HG03280 (cell line): ENCODE measurements around the gene MARS1.
"Not testable (repeated sequence)": the region's sequence is repeated elsewhere in the genome, so short reads cannot be mapped to it uniquely, and the experiment has no call there.

Source experiments
- ATAC-seq: cut with Tn5 transposase; IDR thresholded peaks from one replicate; pipeline ENCODE4 v1.9.1; 2021; ENCODE audit warnings: mild to moderate bottlenecking, moderate library complexity; ENCODE audit not compliant: unreplicated experiment

Gene MARS1

GRCh38 chr12:57515408-57515933 lies 27.6 kb downstream of the MARS1 start:
- ATAC-seq = no peak

DNA sequence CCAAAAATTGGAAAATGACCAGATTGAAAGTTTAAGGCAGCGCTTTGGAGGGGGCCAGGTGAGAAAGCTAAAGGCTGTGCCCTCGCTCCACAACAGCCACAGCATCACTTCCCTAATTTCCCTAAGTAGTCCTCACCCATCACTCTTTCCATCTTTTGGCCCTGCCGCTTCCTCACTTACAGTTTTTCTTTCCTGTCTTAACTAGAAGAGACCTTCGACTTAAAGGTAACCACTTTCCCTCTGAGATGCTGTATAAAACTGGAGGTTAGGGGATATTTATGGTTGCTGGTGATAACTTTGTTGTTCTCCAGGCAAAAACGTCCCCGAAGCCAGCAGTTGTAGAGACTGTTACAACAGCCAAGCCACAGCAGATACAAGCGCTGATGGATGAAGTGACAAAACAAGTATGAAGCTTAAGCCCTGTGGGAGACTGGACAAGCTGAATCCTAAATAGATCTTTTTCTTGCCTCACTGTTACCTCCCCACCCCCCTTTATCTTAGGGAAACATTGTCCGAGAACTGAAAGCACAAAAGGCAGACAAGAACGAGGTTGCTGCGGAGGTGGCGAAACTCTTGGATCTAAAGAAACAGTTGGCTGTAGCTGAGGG lies 28.2 kb downstream of the MARS1 start:
- no peak for ATAC-seq

- ATAC-seq = no peak
Observed at GRCh38 chr12:57516617-57517153, 28.8 kb downstream of the MARS1 start.

GRCh38 chr12:57517187-57517586 lies 29.3 kb downstream of the MARS1 start:
- no peak for ATAC-seq

GRCh38 chr12:57517718-57518117 lies 29.9 kb downstream of the MARS1 start:
- not testable (repeated sequence) for ATAC-seq

- no peak for ATAC-seq
Observed at GRCh38 chr12:57518176-57518919, 30.5 kb downstream of the MARS1 start.

GRCh38 chr12:57518920-57519795 lies 31.3 kb downstream of the MARS1 start:
- no peak for ATAC-seq

DNA sequence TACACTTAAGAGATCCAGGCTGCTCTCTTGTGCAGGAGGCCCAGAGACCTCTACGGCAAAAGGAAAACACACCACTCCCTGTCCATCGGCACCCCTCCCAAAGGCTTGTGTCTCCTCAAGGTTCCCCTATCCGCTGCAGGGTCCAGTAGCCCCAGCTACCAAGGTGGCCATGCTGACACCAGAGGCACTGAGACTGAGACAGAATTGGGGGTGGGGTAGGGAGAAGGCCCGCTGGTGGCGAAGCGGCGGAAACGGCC lies 31.9 kb downstream of the MARS1 start:
- peak; percentile 2 for ATAC-seq

DNA sequence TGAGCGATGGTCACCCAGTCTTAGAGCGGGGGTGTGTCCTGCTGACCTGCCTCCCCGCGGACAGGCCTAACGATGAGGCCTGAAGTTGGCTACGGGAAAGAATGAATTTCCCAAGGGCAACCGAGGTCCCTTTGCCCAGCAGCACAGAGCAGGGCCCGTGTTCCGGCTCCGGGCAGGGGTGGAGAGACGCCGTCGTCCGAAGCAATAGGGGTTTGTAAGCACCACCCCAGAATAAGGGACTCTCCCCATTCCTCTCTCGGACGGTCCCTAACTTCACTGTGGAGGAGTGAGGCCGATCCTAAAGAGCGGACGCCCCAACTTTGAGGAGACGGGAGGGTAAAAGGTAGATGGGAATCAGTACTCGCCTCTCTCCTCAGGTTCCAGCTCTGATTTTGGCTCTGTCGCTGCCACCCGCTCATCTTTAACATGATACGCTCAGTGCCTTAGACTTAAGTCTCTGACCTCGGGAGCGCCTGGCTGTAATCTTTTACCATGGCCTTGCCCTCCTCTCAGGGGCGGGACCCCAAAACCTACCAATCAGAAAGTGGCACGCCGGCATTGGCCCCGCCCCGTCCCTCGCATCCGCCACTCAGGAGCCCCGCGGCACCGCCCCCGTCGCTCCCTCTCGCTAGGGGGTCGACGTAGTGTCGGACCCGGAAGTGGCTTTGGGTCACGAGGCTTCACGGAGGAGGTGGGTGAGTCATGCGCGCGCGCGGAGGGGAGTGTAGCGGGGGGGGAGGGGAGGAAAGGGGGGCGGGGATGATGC lies 32.4 kb downstream of the MARS1 start, which contains the start of gene DDIT3:
DDIT3 (minus strand) TSS at position 462 of the 766 bp plus-strand sequence. CDS start 3,108 bp downstream, outside the sequence.
- ATAC-seq = peak; percentile 63

DNA sequence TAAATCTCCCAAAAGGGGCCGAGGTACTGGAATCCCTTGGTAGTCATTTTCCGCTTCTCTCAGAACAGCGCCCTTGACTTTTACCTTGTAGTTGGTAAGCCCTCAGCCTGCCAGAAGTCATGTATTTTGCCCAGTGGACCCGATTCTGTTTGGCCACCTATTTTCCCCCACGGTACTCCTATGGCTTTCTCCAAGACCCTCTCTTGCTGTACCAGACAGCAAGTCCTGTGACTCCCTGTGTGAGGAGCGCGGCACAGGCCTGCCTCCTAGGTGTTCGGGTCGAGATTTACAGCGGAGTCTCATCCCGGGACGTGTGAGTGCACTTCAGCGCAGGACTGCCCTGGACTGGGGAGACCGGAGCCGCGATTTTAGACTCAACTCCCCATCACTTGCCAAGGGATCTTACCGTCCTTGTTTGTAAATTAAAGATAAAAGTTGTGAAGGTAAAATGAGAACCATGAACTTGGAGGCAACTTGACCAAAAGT lies 33.7 kb downstream of the MARS1 start:
- no peak for ATAC-seq

DNA sequence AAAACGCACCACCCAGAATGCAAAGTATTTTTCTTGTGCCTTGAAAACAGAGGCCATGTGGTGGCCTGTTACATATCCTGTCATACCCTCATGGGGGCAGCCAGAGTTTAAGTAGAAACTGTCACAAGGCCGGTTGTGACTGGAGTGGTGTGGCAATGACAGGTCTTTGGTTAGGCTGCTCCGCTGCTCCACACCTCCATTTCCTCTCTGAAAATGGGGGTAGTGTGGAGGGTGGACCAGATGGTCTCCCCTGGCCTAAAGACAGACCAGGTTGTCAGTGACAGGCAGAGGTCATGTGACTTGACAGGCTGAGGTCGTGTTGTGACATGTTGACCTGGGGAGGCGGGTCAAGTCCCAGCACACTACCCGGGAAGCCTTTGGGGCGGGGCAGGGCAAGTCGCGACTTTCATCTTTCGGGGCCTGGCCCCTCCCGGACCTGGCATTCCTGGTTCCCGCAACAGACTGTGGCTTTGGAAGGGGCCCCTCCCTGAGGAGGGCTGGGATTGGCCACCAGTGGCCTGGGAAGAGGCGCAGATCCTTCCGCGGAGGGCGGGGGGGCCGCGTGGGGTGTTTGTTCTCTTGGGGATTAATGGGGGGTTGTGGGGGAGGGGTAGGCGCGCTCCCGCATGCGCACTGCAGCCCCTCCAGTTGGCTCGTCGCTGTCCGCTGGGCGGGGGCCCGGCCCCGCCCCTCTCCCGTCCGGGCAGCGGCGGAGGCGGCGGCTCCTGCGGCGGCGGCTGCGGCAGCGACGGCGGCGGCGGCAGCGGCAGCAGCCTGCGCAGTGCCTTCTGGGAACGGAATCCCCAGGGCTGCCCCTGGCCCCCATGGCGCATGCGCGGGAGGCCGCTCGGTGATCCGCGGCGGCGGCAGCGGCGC lies 34.4 kb downstream of the MARS1 start, which contains the start of gene MBD6:
MBD6 (plus strand) TSS at position 814 of the 876 bp plus-strand sequence. CDS start 1,480 bp downstream, outside the sequence.
- peak; percentile 44 for ATAC-seq

GRCh38 chr12:57522887-57523705 lies 35.2 kb downstream of the MARS1 start:
- ATAC-seq = no peak

DNA sequence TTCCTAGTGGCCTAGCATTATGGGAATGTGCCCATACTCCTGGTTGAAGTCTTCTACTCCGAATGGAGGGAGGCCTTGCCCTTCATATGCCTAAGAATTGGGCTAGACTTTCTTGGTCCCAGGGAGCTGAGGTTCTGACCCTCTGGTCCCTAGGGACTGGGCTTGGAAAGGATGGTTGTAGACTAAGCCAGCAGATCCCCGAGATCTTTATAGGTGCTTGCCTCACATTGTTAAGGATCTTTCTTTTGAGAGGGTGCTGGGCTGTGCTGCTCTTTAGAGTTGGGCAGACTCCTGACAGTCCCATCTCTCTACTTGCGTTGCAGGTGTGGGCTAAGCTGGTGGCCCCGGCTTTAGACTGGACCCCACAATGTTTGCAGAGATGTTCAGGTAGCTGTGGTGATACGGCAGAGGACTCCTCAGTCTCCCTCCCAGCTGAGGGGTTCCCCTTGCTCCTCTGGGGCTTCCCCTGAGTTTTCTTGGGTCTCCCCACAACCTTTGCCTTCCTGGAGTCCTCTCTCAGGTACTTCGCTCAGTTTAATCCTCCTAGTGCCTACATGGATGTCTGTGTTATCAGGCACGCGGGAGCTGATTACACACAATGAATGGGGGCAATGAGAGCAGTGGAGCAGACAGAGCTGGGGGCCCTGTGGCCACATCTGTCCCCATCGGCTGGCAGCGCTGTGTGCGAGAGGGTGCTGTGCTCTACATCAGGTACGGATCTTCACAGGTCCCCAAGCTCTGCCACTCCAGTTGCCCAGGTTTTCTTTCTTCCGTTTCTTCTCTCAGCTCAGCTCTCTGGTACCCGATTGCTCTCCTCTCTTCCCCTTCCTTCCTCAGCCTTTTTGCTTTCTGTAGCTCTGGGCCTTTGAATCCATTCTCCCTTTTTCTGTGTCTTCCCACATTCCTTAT lies 36.1 kb downstream of the MARS1 start:
- ATAC-seq = no peak

- ATAC-seq = no peak
Observed at GRCh38 chr12:57524814-57525614, 37.1 kb downstream of the MARS1 start.

DNA sequence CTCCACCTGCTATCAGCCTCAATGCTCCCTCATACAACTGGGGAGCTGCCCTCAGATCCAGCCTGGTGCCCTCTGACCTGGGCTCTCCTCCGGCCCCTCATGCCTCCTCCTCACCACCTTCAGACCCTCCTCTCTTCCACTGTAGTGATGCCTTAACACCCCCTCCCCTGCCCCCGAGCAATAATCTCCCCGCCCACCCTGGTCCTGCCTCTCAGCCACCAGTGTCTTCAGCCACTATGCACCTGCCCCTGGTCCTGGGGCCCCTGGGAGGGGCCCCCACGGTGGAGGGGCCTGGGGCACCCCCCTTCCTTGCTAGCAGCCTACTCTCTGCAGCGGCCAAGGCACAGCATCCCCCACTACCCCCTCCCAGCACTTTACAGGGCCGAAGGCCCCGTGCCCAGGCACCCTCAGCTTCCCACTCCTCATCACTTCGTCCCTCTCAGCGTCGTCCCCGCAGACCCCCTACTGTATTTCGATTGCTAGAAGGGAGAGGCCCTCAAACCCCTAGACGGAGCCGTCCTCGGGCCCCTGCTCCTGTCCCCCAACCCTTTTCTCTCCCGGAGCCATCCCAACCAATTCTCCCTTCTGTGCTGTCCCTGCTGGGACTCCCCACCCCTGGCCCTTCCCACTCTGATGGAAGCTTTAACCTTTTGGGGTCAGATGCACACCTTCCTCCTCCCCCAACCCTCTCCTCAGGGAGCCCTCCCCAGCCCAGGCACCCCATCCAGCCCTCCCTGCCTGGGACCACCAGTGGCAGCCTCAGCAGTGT lies 37.9 kb downstream of the MARS1 start:
- no peak for ATAC-seq
